RPMI8226 (cell line): ENCODE measurements around the gene CPEB1.
A peak's percentile ranks its signal among the peaks of the same experiment; 100 is the strongest.

Experiments used
- DNase-seq: peaks from one replicate; pipeline ENCODE4 v3.0.0-alpha.2; 2015

Gene CPEB1

GRCh38 chr15:82647045-82647834 is at the start of gene CPEB1:
CPEB1 (minus strand) TSS chr15:82647363; CDS start chr15:82628459, 18,904 bp downstream.
- no peak for DNase-seq

- DNase-seq: no peak
These were observed 45.0 kb upstream of the CPEB1 start for GRCh38 chr15:82692171-82692570.

GRCh38 chr15:82689147-82689546 is 42.0 kb upstream of the CPEB1 start:
- DNase-seq: no peak

DNA sequence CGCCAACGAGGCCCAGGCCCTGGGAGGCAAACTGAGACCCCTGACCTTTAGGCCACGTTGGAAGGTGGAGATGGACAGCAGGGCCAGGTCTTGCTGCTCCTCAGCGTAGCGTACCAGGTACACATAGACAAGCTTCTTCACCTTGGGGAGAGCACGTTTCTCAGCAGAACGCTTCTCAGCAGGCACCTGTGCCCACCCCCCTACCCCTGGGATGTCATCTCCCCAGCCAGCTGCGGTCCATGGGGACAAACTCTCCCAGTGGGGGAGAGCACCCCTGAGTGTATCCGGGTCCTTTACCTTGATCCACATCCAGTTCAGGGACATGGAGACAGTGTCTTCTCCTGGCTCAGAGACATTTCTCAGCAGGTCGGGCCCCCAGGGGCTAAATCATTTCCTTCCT is 41.5 kb upstream of the CPEB1 start:
- DNase-seq: no peak

DNA sequence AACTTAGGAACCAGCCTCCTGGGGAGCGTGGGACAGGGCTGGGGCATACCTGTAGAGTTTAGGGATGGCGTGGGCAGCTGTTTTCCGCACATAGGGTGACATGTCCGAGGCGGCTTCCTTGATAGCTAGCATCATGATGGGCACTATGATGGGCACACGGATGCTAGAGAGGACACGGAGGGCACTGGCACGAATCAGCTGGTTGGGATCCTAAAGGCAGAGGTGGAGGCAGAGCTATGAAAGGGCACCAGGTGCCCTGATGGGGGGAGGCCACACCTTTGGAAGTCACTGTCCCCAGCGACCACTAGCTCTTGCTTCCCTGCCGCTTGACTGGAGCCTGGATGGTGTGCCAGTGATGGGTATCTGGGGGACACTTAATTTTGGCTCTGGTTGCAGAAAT is 34.2 kb upstream of the CPEB1 start:
- no peak for DNase-seq

DNA sequence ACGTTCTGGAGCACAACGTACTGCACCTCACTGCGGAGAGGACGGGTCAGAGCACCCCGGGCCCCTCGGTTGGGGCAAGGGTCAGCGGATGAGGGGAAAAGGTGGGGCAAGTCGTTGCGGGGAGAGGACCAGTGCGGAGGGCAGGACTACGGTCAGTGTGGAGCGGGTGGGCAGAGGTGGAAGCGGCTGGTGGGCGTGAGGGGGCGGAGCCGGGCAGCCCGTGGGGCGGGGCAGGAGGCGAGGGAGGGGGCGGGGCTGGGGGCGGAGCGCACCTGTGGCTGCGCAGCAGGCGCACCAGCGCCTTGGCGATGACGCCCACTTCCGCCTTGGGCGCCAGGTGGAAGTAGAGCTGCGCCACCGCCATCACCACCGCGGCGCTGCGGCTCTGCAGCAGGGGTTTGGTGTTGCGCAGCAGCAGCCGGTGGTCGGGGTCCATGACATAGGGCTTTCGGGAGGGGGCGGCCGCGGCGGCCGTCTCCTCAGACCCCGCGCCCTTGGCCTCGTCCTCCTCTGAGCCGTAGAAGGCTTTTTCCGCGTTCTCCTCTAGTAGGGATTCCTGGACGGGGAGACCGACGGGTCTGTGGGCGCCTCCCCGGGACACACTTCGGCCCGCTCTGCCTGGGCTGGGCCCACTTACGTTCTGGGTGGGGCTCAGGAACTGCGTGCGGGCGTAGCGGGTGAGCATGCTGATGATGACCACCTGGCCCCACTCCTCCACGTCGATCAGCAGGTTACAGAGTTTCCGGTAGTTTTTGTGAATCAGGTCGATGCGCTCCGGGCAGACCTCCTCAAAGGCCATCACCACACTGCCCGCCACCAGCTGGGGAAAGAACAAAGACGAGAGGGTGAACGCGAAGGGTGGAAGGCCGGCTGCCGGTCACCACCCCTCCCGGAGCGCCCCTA is 33.3 kb upstream of the CPEB1 start:
- peak; percentile 50 for DNase-seq

DNA sequence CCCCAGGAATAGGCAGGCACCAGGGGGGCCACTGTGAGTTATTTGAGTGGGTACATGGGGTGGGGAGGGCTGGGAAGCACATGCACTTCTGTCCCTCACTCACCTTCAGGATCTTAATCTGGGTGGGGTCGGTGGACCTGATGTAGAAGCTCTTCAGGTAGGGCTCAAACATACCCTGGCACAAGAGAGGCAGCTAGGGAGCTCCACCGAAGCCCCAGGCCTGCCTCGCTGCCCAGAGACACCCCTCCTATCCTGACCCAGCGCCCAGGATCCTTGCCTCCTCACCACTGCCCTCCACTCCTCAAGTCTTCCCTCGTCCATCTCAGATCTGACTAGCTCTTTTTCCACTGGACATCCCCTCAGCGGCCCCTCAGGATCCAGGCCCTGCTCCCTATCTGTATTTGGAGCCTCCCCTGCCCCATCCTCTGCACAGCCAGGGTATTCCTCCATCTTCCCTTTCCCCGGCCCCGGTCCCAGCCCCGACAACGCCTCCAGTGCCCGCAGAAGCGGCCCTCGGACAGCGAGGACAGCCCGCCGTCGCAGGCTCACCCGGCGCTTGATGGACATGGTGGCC is 32.5 kb upstream of the CPEB1 start:
- DNase-seq: no peak

DNA sequence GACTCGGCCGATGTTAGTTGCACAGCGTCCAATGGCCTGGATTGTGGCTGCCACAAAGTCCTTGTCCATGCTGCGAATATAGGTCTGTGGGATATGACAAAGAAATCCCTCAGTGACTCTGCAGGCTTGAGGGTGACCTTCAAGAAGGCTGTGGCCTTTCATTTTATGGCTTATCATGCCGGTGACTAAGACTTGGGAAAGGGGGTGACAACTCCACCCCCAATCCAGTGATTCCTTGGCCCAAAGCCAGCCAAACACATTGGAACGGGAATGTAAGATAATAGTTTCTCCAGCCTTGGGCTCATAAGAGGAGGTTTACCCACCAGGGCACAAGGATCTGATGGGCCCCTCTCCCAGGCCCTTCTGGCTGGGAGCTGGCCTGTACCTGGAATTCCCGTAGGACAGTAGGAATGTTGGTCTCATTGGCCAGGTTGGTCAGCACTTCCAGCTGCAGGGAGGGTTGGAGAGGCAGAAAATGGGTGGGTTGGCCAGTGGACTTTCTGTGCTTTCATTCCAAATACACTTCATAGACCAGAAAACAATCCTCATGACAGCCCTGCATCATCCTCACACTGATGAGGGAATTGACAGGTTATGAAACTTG is 30.7 kb upstream of the CPEB1 start:
- DNase-seq: no peak

DNA sequence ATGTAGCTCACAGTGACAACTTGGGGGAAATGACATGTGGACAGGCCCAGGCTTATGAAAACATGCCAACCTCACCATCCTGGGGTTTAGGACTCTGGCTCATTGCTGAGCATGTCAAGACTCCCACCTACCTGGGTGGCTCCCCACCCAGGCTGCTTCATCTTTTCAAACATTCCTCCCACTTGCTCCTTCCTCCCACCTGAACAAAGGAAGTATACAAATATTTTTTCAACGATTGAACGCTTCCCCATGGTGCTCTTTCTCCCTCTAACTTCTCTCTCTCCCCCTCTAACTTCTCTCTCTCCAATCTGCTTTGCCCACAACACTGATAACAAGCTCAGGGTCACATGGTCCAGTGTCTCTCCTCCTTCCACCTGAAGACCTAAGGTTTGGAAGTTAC is 27.7 kb upstream of the CPEB1 start:
- DNase-seq: no peak

- no peak for DNase-seq
These were observed 23.5 kb upstream of the CPEB1 start for GRCh38 chr15:82670699-82671098.

DNA sequence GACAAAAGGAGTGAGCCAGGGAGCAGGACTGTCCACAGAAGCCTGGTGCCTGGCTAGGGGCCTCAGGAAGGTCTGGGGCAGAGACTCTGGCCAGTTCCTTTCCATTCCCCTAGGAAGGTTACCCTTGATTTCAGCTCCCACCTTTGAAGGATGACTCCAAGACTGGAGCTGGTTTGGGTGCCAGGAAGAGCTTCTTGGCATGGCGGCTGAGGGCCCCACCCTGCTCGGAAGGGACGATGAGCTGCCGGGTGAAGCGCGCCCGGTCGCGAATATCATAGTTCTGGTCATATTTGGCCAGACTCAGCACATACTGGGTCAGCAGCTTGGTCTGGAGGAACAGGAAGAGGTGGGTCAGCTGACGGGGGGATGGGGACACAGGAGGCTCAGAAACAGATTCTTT is 19.4 kb upstream of the CPEB1 start:
- DNase-seq: no peak

DNA sequence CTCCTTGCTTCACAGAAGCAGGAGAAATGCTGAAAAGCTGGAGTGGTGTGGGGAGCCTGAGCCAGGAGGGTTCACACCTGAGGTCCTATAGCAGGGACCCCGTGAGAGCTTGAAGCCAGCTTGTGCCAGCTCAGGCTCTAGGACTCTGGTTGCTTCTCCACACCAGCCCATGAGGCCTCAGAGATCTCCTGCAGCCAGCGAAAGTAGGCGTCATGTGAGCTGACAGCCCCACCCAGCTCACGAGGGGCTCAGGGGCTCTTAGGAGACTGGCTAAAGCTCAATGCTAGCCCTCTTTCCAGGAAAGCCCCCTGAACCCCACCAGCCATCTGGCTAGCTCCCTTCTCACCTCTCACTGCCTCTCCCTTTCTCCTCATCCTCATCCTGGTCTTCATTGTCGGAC is 16.9 kb upstream of the CPEB1 start:
- no peak for DNase-seq

DNA sequence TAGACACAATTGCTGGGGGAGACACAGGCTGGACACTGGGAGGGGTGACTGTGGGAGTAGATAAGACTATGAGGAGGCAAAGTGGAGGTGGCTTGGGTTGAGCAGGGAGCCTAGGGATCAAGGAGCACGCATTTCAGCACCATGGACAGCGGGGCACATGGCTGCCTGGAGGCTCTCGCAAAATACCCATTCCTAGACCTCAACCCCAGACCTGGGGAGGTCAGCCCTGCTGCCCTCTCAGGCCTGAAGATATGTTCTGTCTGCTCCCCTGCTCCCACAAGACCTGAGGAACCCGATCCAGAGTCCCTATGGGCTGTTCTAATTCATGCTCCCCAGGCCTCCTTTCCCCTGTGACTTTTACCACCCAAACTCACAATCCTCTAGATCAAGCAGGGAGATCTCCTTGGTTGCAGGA is 16.0 kb upstream of the CPEB1 start:
- DNase-seq: peak; percentile 69

DNA sequence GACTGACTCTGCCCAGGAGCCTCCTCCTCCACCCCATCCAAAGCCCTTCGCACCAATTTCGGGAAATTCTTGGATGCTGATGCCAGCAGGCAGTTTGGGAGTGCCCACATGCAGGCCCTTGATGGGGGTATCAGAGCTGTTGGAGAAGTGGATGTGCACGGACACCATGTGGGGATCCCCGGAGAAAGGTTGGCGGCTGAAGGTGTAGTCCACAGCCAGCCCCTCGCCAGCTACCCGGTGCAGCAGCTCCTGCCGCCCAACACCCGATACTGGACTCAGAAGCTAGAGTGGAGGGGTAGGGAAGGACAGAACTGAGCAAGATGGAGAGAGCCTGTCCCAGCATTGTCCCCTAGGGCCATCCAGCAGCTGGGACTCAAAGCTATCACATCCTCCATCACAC is 15.5 kb upstream of the CPEB1 start:
- no peak for DNase-seq

GRCh38 chr15:82660378-82660777 is 13.2 kb upstream of the CPEB1 start:
- no peak for DNase-seq

GRCh38 chr15:82656641-82657266 is 9.6 kb upstream of the CPEB1 start:
- DNase-seq: no peak

DNA sequence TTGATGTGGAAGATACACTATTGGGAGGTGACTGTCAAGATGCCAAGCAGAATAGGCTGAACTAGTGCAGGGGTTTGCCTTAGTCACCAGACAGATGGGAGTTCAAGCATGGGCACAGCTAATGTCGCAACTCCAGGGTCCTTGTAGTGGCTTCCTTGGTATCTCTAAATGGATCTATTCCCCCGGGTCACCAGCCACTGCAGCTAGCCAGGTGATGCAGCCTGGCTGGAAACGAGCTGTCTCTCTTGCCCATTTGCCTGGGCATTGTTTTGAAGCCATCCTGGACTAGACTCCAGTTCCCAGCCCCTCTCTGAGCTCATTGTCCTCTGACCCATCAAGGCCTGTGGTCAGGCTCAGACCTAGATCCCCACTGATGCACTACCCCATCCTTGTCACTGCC is 8.4 kb upstream of the CPEB1 start:
- DNase-seq: no peak

DNA sequence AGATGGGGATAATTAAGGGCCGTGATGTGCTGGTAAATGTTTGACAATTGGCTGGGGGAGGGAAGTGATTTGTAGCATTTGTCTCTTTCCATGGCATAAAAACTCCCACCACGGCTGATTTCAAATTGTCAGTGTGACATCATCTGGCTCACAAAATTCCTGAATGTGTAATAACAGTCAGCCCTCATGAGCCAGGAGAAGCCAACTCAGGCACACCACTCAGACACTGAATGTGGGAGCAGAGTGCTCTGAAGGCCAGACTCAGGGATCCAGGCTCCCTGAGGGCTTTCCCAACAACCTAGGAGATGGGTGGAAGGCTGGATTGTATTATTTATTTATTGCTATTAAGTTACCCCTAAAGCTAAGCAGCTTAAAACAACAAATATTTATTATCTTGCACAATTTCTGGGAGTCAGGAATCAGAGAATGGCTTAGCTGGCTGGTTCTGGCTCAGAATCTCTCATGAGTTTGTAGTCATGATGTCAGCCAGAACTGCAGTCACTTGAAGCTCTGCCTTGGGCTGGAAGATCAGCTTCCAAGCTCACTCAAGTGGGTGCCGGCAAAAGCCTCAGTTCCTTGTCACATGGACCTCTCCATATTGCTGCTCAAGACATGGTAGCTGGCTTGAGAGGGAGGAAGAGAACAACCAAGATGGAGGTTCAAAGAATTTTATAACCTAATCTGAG is 6.5 kb upstream of the CPEB1 start:
- DNase-seq: no peak

DNA sequence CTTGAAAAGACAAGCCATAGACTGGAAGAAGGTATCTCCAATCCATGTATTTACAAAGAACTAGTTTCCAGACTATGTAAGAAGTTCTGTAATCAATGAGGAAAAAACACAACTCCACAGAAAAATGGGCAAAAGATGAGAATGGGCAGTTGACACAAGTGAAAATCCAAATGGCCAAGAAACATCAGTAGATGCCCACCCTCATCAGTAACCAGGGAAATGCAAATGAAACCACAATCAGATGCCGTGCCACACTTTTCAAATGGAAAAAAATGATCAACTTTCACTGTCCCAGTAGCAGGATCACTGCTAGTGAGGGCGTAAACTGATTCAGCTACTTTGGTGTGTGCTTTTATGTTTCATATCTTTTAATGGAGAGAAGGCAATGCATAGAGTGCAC is 4.5 kb upstream of the CPEB1 start:
- DNase-seq: no peak

GRCh38 chr15:82650046-82650670 is 3.0 kb upstream of the CPEB1 start:
- no peak for DNase-seq

GRCh38 chr15:82649226-82649999 is 2.2 kb upstream of the CPEB1 start:
- no peak for DNase-seq
